MM.1S (cell line): Measurements from ENCODE around the gene WDR31.

Experiments
- DNase-seq: peaks from one replicate; pipeline ENCODE4 v3.0.0-alpha.2; 2015
- H2AFZ ChIP-seq: fragments of 300-600 bp; sonication (generic); 2 replicates; pipeline ENCODE4 v1.6.0; 2016; ENCODE audit warnings: antibody characterized with exemption, low read length
- H3F3A ChIP-seq: fragments of 300-600 bp; sonication (generic); 2 replicates; pipeline ENCODE4 v1.6.1; 2016; ENCODE audit warnings: mild to moderate bottlenecking, antibody characterized with exemption, low read length, moderate library complexity, mixed read lengths; ENCODE audit not compliant: insufficient read depth
- H3K27ac ChIP-seq: fragments of 300-600 bp; sonication (generic); 2 replicates; pipeline ENCODE4 v1.5.1; 2016; ENCODE audit warnings: mild to moderate bottlenecking, low read length
- H3K27me3 ChIP-seq: fragments of 300-600 bp; sonication (generic); replicated peaks from 2 replicates; pipeline ENCODE4 v1.6.0; 2016; ENCODE audit warnings: low read length; ENCODE audit not compliant: insufficient read depth
- H3K36me3 ChIP-seq: fragments of 300-600 bp; sonication (generic); replicated peaks from 2 replicates; pipeline ENCODE4 v1.6.1; 2016; ENCODE audit warnings: mild to moderate bottlenecking, low read length, mixed read lengths; ENCODE audit not compliant: insufficient read depth
- H3K4me1 ChIP-seq: fragments of 300-600 bp; sonication (generic); 2 replicates; pipeline ENCODE4 v1.6.1; 2016; ENCODE audit warnings: low read length, mixed read lengths
- H3K4me2 ChIP-seq: fragments of 300-600 bp; sonication (generic); 2 replicates; pipeline ENCODE4 v1.6.0; 2016; ENCODE audit warnings: low read depth, low read length
- H3K4me3 ChIP-seq: fragments of 300-600 bp; sonication (generic); 2 replicates; pipeline ENCODE4 v1.5.1; 2016; ENCODE audit warnings: low read length, mixed read lengths
- H3K79me2 ChIP-seq: fragments of 300-600 bp; sonication (generic); 2 replicates; pipeline ENCODE4 v1.6.1; 2016; ENCODE audit warnings: mixed run types, low read length, mixed read lengths
- H3K9ac ChIP-seq: fragments of 300-600 bp; sonication (generic); 2 replicates; pipeline ENCODE4 v1.6.1; 2016; ENCODE audit warnings: low read length, mixed read lengths
- H3K9me2 ChIP-seq: fragments of 300-600 bp; sonication (generic); replicated peaks from 2 replicates; pipeline ENCODE4 v1.6.1; 2016; ENCODE audit warnings: mild to moderate bottlenecking, low read length, mixed read lengths; ENCODE audit not compliant: insufficient read depth
- H3K9me3 ChIP-seq: fragments of 300-600 bp; sonication (generic); replicated peaks from 2 replicates; pipeline ENCODE4 v1.6.1; 2016; ENCODE audit warnings: mild to moderate bottlenecking, low read length, mixed read lengths; ENCODE audit not compliant: insufficient read depth
- H4K20me1 ChIP-seq: fragments of 300-600 bp; sonication (generic); 2 replicates; pipeline ENCODE4 v1.6.1; 2016; ENCODE audit warnings: mild to moderate bottlenecking, low read length, moderate library complexity, mixed read lengths; ENCODE audit not compliant: insufficient read depth
- CTCF ChIP-seq: fragments of 300-600 bp; sonication (generic); IDR thresholded peaks from 2 replicates; pipeline ENCODE4 v1.5.1; 2016; ENCODE audit warnings: antibody characterized with exemption, low read length, mixed read lengths
- EZH2 ChIP-seq: fragments of 300-600 bp; sonication (generic); optimal IDR thresholded peaks from 2 replicates; pipeline ENCODE3; 2017; ENCODE audit warnings: low read depth, mild to moderate bottlenecking, antibody characterized with exemption, low read length, mixed read lengths
- EZH2phosphoT487 ChIP-seq: fragments of 300-600 bp; sonication (generic); IDR thresholded peaks from 2 replicates; pipeline ENCODE4 v1.6.1; 2018; ENCODE audit warnings: antibody characterized with exemption, low read length

Gene WDR31

GRCh38 chr9:113281356-113281755 lies 58.7 kb downstream of the WDR31 start:
- Histone ChIP-seq H3K27ac (no peak overlapping the region), H2AFZ (no peak overlapping the region), H3K4me1 (peaks cover 3% of the 10 kb centered on the region), H3K4me2 (no peak overlapping the region), H3K9me2 (no peaks in the 10 kb centered on the region), H3K9ac (no peak overlapping the region), H4K20me1 (no peaks in the 10 kb centered on the region), H3K9me3 (no peaks in the 10 kb centered on the region), H3K27me3 (no peaks in the 10 kb centered on the region), H3K4me3 (no peak overlapping the region), H3F3A (no peaks in the 10 kb centered on the region), H3K79me2 (peaks cover 44% of the 10 kb centered on the region), H3K36me3 (peaks cover 40% of the 10 kb centered on the region)
- no peak for DNase-seq
- TF ChIP-seq CTCF (no peak), EZH2phosphoT487 (no peak), EZH2 (no peak)

DNA sequence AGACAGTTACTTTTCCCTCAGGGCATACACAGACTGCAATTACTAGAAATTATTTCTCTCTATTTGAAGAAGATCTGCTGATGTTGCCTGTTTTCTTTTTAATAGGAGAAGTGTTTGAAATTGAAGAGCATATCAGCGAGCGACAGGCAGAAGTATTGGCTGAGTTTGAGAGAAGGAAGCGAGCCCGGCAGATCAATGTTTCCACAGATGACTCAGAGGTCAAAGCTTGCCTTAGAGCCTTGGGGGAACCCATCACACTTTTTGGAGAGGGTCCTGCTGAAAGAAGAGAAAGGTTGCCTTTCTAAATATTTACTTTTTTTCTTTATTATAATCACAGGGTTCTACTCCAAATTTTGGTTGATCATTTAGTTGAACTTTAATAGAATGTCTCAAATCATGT lies 61.2 kb downstream of the WDR31 start:
- no peak for TF ChIP-seq EZH2phosphoT487
- TF ChIP-seq EZH2 = no peak
- no peak for TF ChIP-seq CTCF
- Histone ChIP-seq H3K4me2 (no peak overlapping the region), H3K27ac (no peak overlapping the region), H3K9ac (no peak overlapping the region), H3K79me2 (peaks cover 68% of the 10 kb centered on the region), H3K9me2 (no peaks in the 10 kb centered on the region), H3K4me1 (peaks cover 9% of the 10 kb centered on the region), H3K4me3 (no peak overlapping the region), H3K27me3 (no peaks in the 10 kb centered on the region), H3K9me3 (no peaks in the 10 kb centered on the region), H2AFZ (no peak overlapping the region), H3F3A (peaks cover 6% of the 10 kb centered on the region), H4K20me1 (no peaks in the 10 kb centered on the region), H3K36me3 (peaks cover 34% of the 10 kb centered on the region)
- DNase-seq = no peak

- Histone ChIP-seq H3K4me2 (peak within 1 kb of the TSS; percentile 85), H4K20me1 (no peaks in the 10 kb centered on the region), H3K4me1 (peaks cover 10% of the 10 kb centered on the region), H3K9me3 (no peaks in the 10 kb centered on the region), H3K27me3 (no peaks in the 10 kb centered on the region), H2AFZ (peak within 1 kb of the TSS; percentile 84), H3K4me3 (peak within 1 kb of the TSS; percentile 98), H3K9me2 (no peaks in the 10 kb centered on the region), H3K36me3 (peaks cover 14% of the 10 kb centered on the region), H3K27ac (peak within 1 kb of the TSS; percentile 80), H3F3A (peaks cover 6% of the 10 kb centered on the region), H3K79me2 (peaks cover 65% of the 10 kb centered on the region), H3K9ac (peak within 1 kb of the TSS; percentile 93)
- DNase-seq = peak; percentile 97
- TF ChIP-seq CTCF (no peak), EZH2phosphoT487 (no peak), EZH2 (no peak)
Measured at GRCh38 chr9:113275157-113276131, 64.6 kb downstream of the WDR31 start, which contains the start of the genes CDC26 and PRPF4. CDC26 (minus strand) TSS chr9:113275572; CDS start chr9:113272507, 3,065 bp downstream. PRPF4 (plus strand) TSS chr9:113275658; CDS start chr9:113275744, 86 bp downstream.
